ENCODE data around the gene PIK3C3.

The PIK3C3 gene

DNA sequence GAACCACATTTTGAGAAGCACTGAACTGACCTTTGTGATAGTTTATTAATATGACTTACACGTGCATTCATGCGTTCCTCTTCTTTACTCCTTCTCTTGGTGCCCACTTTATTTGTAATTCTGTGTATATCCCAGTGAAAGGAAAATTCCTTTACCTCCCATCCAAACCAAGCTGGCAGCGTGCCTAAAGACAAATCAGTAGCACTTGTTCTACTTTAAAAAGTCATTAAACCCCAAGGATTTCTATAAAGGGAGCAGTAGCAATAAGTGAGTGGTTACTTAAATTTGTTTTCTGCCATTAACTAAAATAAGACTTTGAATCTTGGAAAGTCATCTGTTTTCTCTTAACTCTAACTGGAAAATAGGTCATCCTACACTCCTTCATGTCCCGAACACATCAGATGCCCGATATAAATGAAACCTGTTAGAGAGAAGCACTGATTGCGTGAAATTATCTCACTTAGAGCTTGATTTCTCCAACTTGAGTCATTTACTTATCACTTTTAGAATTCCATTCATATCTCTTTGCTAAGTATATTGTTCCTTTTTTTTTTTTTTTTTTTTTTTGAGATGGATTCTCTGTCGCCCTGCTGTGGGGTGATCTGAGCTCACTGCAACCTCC, 10.7 kb downstream of the PIK3C3 start:
- H3K27me3 ChIP-seq (ENCODE audit: control insufficient read depth, insufficient read depth, low read length), result no peaks in the 10 kb centered on the region
- no peaks in the 10 kb centered on the region for H3K9me3 ChIP-seq (ENCODE audit: control insufficient read depth, insufficient read depth, low read length)
- DNase-seq (ENCODE audit: low read depth, low spot score), result no peak
- H3K4me3 ChIP-seq (ENCODE audit: low read length), result no peak overlapping the region
- H3K36me3 ChIP-seq (ENCODE audit: control insufficient read depth, insufficient read depth, low read length), result no peaks in the 10 kb centered on the region; the same call in 1 of the 2 replicates
- H3K4me1 ChIP-seq (ENCODE audit: control insufficient read depth, insufficient read depth, low read length), result no peaks in the 10 kb centered on the region
- H3K27ac ChIP-seq (ENCODE audit: low read length), result no peak overlapping the region
- no CpG with 5 or more reads among the region's 7 CpGs for WGBS (ENCODE audit: insufficient coverage, insufficient read length)

DNA sequence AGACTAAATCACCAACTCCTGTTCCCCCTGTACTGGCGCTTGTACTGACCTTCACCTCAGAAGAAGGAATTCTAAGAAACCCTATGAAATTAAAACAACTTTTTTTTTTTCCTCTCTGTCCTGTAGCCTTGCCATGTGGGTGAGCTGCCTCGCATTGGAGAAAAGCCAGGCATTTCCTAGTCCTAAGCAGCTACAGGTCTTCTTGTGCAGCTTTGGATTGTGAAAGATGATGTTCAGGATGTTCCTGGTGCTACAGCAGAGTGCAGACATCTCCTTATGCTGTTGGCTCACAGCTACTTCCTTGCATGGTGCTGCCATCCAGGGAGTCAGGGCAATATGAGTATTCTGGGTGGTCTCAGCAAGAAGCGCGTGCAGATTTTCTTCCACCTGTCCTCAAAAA, 11.9 kb downstream of the PIK3C3 start:
- no CpG with 5 or more reads among the region's 4 CpGs for WGBS (ENCODE audit: insufficient coverage, insufficient read length)
- Histone ChIP-seq H3K4me1 (ENCODE audit: control insufficient read depth, insufficient read depth, low read length) (no peaks in the 10 kb centered on the region), H3K27ac (ENCODE audit: low read length) (no peak overlapping the region), H3K9me3 (ENCODE audit: control insufficient read depth, insufficient read depth, low read length) (no peaks in the 10 kb centered on the region), H3K4me3 (ENCODE audit: low read length) (no peak overlapping the region), H3K36me3 (ENCODE audit: control insufficient read depth, insufficient read depth, low read length) (no peaks in the 10 kb centered on the region; the same call in 1 of the 2 replicates), H3K27me3 (ENCODE audit: control insufficient read depth, insufficient read depth, low read length) (no peaks in the 10 kb centered on the region)
- DNase-seq (ENCODE audit: low read depth, low spot score), result no peak

DNA sequence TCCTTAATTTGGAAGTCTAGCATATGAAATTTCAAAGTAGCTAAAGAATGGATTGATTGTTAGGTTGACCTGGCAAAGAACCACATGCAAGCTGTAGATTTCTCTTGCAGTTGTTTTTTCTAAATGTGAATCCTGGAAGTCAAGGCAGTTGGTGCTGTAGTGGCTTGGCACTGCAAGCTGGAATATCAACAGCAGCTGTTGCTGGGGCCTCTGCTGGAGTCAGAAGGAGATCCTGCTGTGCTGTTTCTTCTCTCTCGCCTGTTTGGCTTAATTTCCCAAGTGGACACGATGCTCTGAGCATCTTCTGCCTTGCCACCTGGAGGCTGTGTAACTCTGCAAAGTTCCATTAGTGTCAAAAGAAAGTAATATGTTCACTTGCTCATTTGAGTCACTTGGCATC, 12.6 kb downstream of the PIK3C3 start:
- no peaks in the 10 kb centered on the region for H3K9me3 ChIP-seq (ENCODE audit: control insufficient read depth, insufficient read depth, low read length)
- no peaks in the 10 kb centered on the region for H3K4me1 ChIP-seq (ENCODE audit: control insufficient read depth, insufficient read depth, low read length)
- WGBS (ENCODE audit: insufficient coverage, insufficient read length), result no CpG with 5 or more reads among the region's 2 CpGs
- H3K4me3 ChIP-seq (ENCODE audit: low read length), result no peak overlapping the region
- no peaks in the 10 kb centered on the region for H3K36me3 ChIP-seq (ENCODE audit: control insufficient read depth, insufficient read depth, low read length)
- DNase-seq (ENCODE audit: low read depth, low spot score), result no peak
- no peak overlapping the region for H3K27ac ChIP-seq (ENCODE audit: low read length)
- no peaks in the 10 kb centered on the region for H3K27me3 ChIP-seq (ENCODE audit: control insufficient read depth, insufficient read depth, low read length)

DNA sequence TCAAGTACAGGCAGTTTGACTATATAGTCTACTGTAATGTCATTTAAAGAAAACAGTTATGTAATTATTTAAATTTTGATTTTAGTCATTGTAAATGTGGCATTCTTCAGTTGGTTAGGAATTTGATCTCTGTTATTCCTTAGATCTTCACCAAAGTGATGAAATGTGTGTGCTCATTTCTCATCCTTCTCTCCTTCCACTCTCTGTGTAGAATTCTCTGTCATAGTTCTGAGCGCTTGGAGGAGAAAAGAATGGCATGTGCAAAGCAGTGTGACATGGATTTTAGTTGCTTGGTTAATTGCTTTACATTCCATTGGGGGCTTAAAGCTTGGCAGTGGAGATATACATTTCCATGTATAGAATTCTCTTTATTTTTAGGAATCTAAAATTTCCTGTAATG, 14.8 kb downstream of the PIK3C3 start:
- WGBS (ENCODE audit: insufficient coverage, insufficient read length), result no CpG with 5 or more reads among the region's 1 CpG
- H3K36me3 ChIP-seq (ENCODE audit: control insufficient read depth, insufficient read depth, low read length), result no peaks in the 10 kb centered on the region
- DNase-seq (ENCODE audit: low read depth, low spot score), result no peak
- H3K9me3 ChIP-seq (ENCODE audit: control insufficient read depth, insufficient read depth, low read length), result no peaks in the 10 kb centered on the region
- no peaks in the 10 kb centered on the region for H3K27me3 ChIP-seq (ENCODE audit: control insufficient read depth, insufficient read depth, low read length)
- H3K4me3 ChIP-seq (ENCODE audit: low read length), result no peak overlapping the region
- no peak overlapping the region for H3K27ac ChIP-seq (ENCODE audit: low read length)
- no peaks in the 10 kb centered on the region for H3K4me1 ChIP-seq (ENCODE audit: control insufficient read depth, insufficient read depth, low read length)

DNA sequence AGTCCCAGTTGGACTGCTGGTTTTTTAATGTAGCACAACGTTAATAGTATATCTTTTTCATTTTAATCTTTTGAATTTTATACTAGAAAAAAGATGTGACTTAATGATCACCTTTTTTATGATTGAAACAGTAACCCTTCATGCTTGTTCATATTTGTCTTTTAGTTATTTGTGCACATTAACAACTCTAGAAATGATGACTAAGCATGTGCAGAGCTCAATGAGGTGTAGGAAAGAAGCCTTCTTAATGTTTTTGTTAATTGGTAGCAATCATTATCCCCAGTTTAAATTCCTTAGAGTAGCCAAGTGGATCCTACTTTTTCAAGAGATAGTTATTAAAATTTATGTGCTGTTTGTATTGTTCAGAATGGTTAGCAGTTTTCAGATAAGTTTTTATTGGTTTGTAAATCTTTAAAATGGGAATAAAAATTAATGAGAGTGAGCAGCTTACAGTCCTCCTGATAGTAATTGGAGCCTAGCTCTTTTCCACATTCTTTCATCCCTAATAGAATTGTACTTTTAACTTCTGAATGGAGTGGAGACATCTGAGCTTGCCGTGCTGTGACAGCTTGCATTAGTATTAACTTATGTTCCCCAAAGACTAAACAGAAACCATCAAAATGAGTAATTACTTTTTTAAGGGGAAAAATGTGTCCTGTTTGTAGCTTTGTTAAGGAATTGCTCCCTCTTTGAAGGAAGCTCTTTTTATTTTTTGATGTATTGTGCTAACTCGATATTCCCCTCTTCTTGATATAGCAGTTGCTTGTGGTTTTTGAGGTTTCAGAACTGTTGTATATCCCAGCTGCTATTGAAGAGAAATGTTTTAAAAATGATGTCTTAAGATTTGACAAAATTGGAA, 17.3 kb downstream of the PIK3C3 start:
- Histone ChIP-seq H3K36me3 (ENCODE audit: control insufficient read depth, insufficient read depth, low read length) (no peaks in the 10 kb centered on the region), H3K27me3 (ENCODE audit: control insufficient read depth, insufficient read depth, low read length) (no peaks in the 10 kb centered on the region), H3K27ac (ENCODE audit: low read length) (no peak overlapping the region), H3K9me3 (ENCODE audit: control insufficient read depth, insufficient read depth, low read length) (no peaks in the 10 kb centered on the region), H3K4me3 (ENCODE audit: low read length) (no peak overlapping the region), H3K4me1 (ENCODE audit: control insufficient read depth, insufficient read depth, low read length) (no peaks in the 10 kb centered on the region)
- no peak for DNase-seq (ENCODE audit: low read depth, low spot score)
- WGBS (ENCODE audit: insufficient coverage, insufficient read length), result no CpG with 5 or more reads among the region's 3 CpGs

DNA sequence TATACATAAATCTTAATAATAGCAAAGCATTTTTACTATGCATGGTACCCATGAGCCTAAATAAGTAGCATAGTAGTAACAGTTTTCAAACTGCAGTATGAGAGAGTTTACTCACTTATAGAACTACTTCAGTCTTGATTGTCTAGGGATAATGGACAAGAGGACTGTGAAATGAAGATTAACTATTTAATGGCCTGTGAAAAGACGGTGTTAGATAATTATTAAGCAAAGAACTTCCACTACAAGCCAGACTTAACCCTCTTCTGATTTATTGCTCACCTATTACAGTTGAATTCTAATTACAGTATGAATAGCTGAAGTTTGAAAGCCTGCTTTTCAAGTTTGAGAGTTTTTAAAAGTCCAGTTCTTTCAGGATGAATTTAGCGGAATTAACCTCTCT, 18.9 kb downstream of the PIK3C3 start:
- Histone ChIP-seq H3K9me3 (ENCODE audit: control insufficient read depth, insufficient read depth, low read length) (no peaks in the 10 kb centered on the region), H3K4me1 (ENCODE audit: control insufficient read depth, insufficient read depth, low read length) (no peaks in the 10 kb centered on the region), H3K36me3 (ENCODE audit: control insufficient read depth, insufficient read depth, low read length) (no peaks in the 10 kb centered on the region), H3K4me3 (ENCODE audit: low read length) (no peak overlapping the region), H3K27ac (ENCODE audit: low read length) (no peak overlapping the region), H3K27me3 (ENCODE audit: control insufficient read depth, insufficient read depth, low read length) (no peaks in the 10 kb centered on the region)
- WGBS (ENCODE audit: insufficient coverage, insufficient read length), result no CpG with 5 or more reads among the region's 2 CpGs
- DNase-seq (ENCODE audit: low read depth, low spot score), result no peak

DNA sequence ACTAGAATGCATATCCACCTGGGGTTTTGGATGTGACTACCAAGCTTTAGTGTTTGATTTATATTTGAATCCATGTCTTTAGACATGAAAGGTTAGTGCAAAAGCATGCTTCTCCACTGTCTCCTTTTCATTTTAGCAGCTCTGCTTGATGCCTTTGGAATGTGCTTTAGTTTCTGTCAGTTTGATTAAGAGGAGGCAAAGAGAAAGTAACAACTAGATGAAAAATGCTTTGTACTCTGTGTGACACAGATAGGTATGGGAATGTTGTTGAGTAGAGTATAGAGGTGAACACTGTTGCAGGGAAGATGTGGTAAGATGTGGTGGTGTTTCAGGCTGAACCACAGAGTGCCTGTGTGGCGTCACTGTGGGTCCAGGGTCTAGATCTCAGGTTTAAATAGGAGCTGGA, 19.8 kb downstream of the PIK3C3 start:
- no peak overlapping the region for H3K27ac ChIP-seq (ENCODE audit: low read length)
- H3K4me1 ChIP-seq (ENCODE audit: control insufficient read depth, insufficient read depth, low read length), result no peaks in the 10 kb centered on the region
- no peaks in the 10 kb centered on the region for H3K9me3 ChIP-seq (ENCODE audit: control insufficient read depth, insufficient read depth, low read length)
- no peaks in the 10 kb centered on the region for H3K27me3 ChIP-seq (ENCODE audit: control insufficient read depth, insufficient read depth, low read length)
- no peak for DNase-seq (ENCODE audit: low read depth, low spot score)
- H3K4me3 ChIP-seq (ENCODE audit: low read length), result no peak overlapping the region
- H3K36me3 ChIP-seq (ENCODE audit: control insufficient read depth, insufficient read depth, low read length), result no peaks in the 10 kb centered on the region
- WGBS (ENCODE audit: insufficient coverage, insufficient read length), result no CpG with 5 or more reads among the region's 1 CpG

DNA sequence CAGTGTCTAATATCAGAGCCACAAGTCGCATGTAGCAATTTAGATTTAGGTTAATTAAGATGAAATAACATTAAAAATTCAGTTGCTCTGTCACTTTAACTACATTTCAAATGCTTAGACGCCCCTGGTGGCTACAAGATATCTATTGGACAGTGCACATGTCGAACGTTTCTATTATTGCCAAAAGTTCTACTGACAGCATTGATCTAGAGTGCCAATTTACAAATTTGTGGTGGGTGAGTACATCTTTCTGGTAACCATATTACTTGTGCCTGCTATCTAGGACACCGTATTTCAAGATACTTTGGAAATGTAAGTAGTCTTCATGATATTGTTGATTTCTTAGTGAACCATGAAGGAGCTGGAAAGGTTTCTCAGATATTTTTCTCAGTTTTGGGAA, 20.2 kb downstream of the PIK3C3 start:
- H3K36me3 ChIP-seq (ENCODE audit: control insufficient read depth, insufficient read depth, low read length), result no peaks in the 10 kb centered on the region
- no peaks in the 10 kb centered on the region for H3K9me3 ChIP-seq (ENCODE audit: control insufficient read depth, insufficient read depth, low read length)
- H3K4me3 ChIP-seq (ENCODE audit: low read length), result no peak overlapping the region
- WGBS (ENCODE audit: insufficient coverage, insufficient read length), result no CpG with 5 or more reads among the region's 5 CpGs
- DNase-seq (ENCODE audit: low read depth, low spot score), result no peak
- H3K27ac ChIP-seq (ENCODE audit: low read length), result no peak overlapping the region
- no peaks in the 10 kb centered on the region for H3K4me1 ChIP-seq (ENCODE audit: control insufficient read depth, insufficient read depth, low read length)
- H3K27me3 ChIP-seq (ENCODE audit: control insufficient read depth, insufficient read depth, low read length), result no peaks in the 10 kb centered on the region

DNA sequence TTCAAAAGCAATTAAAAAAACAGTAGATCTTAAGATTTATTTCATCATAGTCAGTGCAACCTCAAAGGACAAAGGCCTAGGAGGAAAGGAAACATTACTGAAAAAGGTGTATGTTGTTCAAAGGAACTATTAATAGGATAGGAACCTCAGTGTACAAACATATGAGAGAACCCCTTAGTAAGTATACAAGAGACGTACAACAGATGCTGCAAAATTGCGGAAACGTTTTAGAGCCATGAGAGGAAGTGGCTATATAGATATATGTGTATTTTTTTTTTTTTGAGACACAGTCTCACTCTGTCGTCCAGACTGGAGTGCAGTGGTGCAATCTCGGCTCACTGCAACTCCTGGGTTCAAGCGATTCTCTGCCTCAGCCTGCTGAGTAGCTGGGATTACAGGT, 22.2 kb downstream of the PIK3C3 start:
- WGBS (ENCODE audit: insufficient coverage, insufficient read length), result no CpG with 5 or more reads among the region's 6 CpGs

DNA sequence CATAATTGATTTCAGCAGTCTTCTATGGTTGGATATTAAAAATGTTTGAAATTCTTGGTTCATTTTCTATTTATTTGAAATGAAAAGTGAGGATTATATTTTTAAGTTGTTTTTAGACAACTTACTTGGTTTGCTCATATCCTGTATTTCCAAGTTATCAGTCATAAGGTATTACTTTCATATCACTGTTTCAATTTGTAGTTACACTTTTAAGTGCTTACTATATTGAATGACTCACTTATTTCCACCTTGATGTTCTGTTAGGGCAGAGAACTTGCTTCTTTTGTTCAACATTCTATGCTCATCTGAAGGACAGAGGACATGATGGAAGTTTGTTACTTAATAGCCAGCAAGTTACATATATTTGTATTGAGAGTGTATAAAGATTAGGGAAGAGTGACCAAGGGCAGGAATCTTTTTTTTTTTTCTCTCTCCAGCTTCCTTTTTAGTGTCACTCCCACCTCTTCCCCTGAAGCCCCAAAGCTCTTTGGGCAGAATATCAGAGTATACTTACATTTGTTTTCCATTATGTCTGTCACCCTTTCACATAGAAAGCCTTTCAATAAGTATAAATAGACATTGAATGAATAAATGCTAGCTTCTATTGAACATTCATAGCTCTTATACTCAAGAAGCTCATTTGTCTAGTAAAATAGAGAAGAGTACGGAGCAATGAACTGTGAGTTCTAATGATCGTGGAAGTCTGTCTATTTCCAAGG, 28.1 kb downstream of the PIK3C3 start:
- no peak for DNase-seq (ENCODE audit: low read depth, low spot score)
- Histone ChIP-seq H3K4me1 (ENCODE audit: control insufficient read depth, insufficient read depth, low read length) (no peaks in the 10 kb centered on the region), H3K27me3 (ENCODE audit: control insufficient read depth, insufficient read depth, low read length) (no peaks in the 10 kb centered on the region), H3K27ac (ENCODE audit: low read length) (no peak overlapping the region), H3K36me3 (ENCODE audit: control insufficient read depth, insufficient read depth, low read length) (no peaks in the 10 kb centered on the region), H3K4me3 (ENCODE audit: low read length) (no peak overlapping the region), H3K9me3 (ENCODE audit: control insufficient read depth, insufficient read depth, low read length) (no peaks in the 10 kb centered on the region)
- whole genome bisulfite sequencing (ENCODE audit: insufficient coverage, insufficient read length), result no CpG with 5 or more reads among the region's 2 CpGs

More for the DNA sequence above, 22.2 kb downstream of the PIK3C3 start:
- no peak for DNase-seq (ENCODE audit: low read depth, low spot score)
- no peak overlapping the region for H3K27ac ChIP-seq (ENCODE audit: low read length)
- no peaks in the 10 kb centered on the region for H3K27me3 ChIP-seq (ENCODE audit: control insufficient read depth, insufficient read depth, low read length)
- H3K36me3 ChIP-seq (ENCODE audit: control insufficient read depth, insufficient read depth, low read length), result no peaks in the 10 kb centered on the region
- H3K9me3 ChIP-seq (ENCODE audit: control insufficient read depth, insufficient read depth, low read length), result no peaks in the 10 kb centered on the region
- no peak overlapping the region for H3K4me3 ChIP-seq (ENCODE audit: low read length)
- no peaks in the 10 kb centered on the region for H3K4me1 ChIP-seq (ENCODE audit: control insufficient read depth, insufficient read depth, low read length)

All from iPS DF 6.9 (cell line).